Thyroid gland (tissue), 4 donors: ENCODE results near the gene SMIM3.

Source experiments
- CTCF ChIP-seq, 6 experiments: fragments of 200-600 bp in 3 of 6; fragments of 450-650 bp in 3 of 6; sonication (generic) in 3 of 6; IDR thresholded peaks; one replicate each; pipeline ENCODE4 v1.5.1; 2016 to 2019; ENCODE audit warnings: antibody characterized with exemption in 6 of 6, mild to moderate bottlenecking in 2 of 6, inconsistent platforms in 1 of 6, moderate library complexity in 1 of 6
- POLR2A ChIP-seq, 2 donors: fragments of 450-650 bp; IDR thresholded peaks; one replicate each; pipeline ENCODE4 v1.6.1; 2017; ENCODE audit warnings: antibody characterized with exemption in 2 of 2, mild to moderate bottlenecking in 2 of 2, moderate library complexity in 1 of 2

GRCh38 chr5:150787656-150788055 is 9.1 kb downstream of the SMIM3 start:
- TF ChIP-seq CTCF (IDR thresholded peaks at IDR 0.05) = no peak
- TF ChIP-seq POLR2A (IDR thresholded peaks at IDR 0.05) = no peak
